ENCODE data around the gene ASB16. TPM values are rescaled to one million over a fixed set of nuclear protein-coding genes. Genes with fewer than 3 reads are reported as not detected.
A peak's percentile ranks its signal among the peaks of the same experiment; 100 is the strongest.

Gene ASB16
- polyA plus RNA-seq, 5 donors: 2.7 to 3.6 (median 2.7) TPM

DNA sequence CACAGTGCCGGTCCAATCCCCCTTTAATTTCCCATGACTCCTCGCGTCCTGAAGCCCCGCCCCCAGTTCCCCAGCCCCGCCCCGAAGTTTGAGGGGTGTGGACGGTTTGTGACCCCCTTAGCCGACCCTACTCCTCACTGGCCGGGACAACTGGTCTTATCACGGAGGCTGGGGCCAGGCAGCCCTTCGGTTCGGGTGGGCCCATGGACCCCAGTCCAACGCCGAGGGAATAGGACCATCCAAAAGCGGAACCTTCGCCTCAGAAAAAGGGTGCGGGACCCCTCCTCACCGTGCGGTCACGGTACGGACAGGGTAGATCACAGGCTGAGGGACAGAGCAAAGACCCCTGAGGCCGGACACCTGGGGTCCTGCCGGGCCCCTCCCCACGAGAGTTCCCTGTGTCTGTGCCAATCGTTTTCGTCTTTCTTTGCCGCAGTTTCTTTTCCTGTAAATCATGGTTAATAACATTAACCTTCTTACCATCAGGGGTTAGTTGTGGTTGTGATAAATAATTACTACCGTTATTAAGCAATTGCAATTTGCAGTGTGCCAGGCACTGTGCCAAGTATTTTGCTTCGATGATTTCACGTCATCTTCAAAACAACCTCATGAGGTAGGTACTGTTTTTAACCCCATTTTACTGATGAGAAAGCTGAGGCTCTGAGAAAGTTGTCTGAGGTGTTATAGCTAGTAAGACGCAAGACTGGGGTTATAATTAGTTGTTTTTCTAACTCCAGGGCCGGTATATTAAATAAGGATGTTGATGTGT lies 16.8 kb downstream of the ASB16 start:
- no peak for DNase-seq

DNA sequence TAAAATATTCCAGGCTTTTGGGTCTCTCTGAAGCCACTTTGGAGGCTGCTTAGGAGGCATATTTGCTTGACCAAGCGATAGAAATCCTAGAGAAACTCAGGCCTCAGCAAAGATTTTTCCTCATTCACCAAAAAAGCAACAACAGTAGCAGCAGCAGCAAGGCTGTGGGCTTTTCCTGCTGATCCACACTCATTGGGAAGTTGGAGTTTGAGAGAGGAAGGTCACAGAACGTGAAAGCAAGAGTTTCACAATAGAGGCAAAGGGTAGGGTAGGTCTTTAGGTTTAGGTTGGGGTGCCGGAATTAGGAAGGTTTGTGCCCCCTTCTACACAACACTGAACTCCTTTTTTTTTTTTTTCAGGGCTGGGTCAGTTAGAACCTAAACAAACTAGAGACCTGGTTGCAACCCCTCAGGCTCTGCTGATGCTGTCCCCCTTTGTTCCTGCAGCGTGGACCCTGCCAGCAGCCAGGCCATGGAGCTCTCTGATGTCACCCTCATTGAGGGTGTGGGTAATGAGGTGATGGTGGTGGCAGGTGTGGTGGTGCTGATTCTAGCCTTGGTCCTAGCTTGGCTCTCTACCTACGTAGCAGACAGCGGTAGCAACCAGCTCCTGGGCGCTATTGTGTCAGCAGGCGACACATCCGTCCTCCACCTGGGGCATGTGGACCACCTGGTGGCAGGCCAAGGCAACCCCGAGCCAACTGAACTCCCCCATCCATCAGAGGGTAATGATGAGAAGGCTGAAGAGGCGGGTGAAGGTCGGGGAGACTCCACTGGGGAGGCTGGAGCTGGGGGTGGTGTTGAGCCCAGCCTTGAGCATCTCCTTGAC lies 18.3 kb downstream of the ASB16 start:
- DNase-seq: no peak

- DNase-seq: no peak
Measured at GRCh38 chr17:44190481-44190880, 20.0 kb downstream of the ASB16 start.

GRCh38 chr17:44191369-44191768 lies 20.9 kb downstream of the ASB16 start:
- peak in 1 of 2 donors; percentile 42 for DNase-seq

DNA sequence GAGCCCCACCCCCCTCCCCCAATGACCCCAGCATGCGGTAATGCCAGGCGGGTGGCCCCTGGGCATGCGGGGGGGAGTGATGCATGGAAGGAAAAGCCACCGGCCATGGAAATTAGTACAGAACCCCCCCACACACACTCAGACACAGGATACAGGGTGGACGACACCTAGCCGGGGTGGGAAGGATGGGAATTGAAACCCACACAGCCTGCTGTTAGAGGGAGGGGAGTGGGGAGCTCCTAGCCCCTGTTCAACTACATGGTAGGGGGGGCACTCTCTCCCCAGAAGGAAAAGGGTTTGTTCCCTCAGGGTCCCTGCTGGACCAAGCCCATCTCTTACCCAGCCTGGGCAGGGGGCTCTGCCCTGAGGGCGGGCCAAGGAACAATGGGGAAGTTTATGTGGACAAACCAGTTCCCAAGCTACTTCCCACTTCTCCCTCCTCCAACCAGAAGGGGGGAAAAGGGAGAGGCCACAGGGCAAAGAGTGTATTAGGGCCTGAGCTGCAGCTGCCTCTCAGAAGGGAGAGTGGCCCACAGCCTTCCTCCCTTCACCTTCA lies 21.5 kb downstream of the ASB16 start:
- DNase-seq: no peak

DNA sequence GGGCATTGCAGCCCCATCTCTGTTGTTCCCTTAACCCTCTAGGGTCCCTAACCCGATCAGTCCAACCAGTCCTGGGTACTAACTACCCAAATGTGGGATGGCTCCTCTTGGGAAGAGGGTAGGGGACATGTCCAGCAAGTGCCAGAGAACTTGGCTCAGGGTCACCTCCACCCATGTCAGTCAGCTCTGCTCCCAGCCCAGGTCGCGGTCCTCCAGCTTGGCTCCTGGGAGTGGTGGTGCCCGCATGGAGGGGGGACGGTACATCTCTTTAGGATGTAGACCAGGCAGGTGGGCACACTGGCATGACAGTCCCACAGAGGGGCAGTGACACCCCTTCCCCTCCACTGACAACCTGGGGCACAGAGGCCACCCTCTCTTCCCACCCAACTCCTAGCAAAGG lies 22.2 kb downstream of the ASB16 start:
- no peak for DNase-seq

DNA sequence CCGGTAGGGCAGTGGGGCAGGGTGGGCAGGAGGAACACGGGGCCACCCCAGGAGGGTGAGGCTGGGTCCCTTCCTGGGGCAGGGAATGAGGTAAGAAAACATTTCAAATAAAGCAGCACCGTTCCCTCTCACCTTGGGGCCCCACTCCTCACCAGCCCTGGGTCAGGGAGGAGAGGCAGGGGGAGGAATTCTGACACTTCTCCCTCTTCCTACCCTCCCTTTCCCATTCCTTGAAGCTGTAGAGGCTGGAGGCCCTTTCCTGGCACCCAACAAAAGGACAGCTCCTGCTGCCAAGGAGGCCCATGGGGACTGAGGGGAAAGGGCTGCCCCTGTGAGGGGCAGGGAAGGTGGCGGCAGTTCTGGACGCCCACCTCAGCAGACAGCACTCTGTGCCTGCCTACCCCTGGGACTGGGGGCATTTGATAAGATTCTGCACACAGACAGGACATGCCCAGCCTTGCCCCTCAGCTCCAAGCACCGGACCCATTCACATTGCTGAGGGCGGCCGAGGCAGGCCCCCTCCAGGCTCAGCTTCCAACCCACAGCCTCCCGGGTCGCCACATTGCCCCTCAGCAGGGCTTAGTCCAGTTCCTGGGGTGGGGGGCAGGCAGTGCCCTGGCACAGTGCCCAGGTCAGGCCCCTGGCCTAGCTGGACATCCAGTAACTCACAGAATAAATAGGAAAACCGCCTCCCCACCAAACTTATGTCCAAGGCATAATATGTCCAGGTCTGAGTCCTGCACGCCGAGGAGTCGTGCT lies 23.0 kb downstream of the ASB16 start:
- no peak for DNase-seq

DNA sequence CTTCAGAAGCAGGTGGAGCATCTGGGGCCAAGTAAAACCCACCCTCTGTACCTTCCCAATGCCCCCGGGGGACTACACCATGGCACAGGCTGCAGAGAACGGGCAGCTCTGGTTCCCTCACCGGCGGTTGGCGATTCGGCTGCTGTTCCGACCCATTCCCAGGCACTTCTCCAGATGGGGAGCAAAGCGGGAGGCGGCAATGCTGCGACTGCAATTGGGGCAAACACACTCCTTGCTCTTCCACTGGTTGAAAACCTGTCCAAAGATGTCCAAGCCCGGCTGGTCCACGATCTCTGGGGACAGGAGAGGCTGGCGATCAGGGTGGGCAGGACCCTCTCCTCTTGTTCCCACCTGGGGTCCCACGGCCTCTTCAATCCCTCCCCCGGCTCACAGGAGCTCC lies 26.6 kb downstream of the ASB16 start:
- no peak for DNase-seq

DNA sequence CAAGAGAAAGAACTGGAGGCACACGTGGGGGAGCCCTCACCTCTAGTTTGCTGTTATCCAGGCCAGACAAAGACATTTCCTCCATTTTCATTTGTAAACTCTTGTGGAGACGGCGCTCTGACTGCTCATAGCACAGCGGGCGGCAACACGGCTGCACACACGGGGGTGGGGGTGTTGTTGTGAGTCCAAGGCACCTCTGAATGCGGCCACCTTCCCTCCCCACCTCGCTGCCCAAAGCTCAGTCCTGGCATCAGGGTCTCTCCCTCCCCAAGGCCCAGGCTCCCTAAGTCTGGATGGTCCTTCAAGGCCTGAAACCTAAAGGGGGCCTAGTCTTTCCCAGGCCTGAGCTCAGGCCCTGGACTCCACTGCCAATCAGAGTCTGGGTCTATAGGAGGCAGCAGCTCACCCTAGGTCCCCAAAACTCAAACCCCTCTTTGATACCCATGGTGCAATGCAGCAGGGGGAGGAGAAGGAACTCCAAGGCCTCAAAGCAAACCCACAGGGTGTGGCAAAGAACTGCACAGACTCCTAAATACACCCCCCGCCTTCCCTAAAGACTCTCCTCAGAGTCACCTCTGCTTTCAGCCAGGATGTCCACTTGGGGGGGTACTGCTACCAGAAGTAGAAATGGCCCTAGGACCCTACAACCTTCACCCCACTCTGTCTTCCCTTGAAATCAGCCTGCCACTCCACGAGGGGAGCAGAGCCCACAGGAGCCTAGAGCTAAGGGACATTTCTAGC lies 27.6 kb downstream of the ASB16 start:
- DNase-seq: peak in 1 of 2 donors; percentile 27

DNA sequence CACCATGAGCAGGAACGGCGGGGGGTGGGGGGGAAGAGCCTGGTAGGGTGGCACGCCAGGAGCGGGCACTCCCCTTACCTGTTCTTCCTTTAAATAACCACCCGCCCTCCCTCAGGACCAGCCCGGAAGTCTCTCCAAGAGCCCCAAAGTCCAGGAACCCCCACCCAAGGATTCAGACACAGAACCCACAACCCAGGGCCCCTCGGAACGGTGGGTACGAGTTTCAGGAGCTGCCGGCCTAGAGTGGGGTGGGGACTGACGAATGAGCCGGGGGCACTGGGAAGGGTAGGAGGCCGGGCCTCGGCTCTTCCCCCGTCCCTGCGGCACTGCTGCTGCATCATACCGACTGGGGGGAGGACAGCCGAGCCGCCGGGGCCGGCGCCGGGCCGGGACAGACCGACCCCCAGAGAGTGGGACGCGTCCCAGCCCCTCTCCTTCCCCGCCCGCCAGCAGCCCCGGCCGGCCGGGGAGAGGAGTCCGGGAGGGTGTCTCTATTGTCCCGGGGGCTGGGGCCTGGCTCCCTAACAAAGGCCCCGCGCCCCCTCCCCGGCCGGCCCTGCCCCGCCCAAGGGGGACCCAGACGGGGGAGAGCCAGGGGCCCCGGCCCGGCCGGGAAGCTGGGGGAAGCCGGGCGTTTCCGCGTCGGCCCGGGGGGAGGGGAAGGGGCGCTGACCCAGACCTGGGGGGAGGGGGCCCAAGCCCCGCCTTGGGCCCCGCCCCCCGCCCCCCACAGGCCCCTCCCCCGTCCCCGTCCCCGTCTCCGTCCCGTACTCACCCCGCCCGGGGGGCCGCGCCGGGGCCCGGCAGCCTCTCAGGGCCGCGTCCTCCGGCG lies 28.4 kb downstream of the ASB16 start:
- DNase-seq: peak; percentile 43 to 68

DNA sequence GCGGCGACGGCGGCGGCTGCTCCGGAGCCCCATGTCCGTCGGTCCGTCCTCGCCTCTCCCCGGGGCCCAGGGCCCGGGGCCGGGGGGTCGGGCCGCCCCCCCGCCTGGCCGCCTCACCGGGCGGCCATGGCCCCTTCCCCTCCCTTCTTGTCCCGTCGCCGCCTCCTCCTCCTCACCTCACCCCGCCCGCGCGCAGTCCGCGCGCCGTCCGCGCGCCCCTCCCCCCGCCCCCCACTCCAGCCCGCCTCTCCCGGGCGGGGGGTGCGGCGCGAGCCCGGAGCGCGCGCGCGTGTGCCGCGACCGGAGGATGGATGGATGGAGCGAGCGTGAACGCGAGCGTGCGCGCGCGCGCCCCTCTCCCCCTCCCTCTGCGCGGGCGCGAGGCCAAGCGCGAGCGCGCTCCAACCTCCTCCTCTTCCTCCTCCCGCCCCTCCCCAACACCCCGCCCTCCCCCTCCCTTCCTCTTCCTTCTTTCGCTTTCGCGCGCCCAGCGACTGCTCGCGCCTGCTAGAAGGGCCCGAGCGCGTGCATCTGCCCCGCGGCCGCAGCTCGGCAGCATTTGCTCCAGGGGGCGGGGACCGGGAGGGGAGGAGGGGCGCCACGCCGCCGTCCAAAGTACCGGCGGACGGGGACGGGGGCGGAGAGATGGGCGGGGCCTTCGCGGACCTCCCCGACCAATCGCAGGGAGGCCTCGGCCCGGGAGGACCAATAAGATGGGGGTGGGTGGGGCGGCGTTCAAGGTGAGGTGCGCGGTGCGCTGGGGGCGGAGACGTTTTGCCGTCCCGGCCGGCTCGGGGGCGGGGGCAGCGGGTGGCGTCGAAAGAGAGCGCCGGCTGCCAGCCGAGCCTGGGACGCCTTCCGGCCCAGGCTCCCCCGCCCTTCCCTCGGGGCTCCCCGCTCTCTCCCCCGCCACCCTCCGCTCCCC lies 29.3 kb downstream of the ASB16 start, which contains the start of gene ATXN7L3:
Gene ATXN7L3, minus strand, starts transcription at position 332 of the 925 bp plus-strand sequence. CDS start 1,814 bp downstream, outside the sequence.
- peak; percentile 98 to 100 for DNase-seq

GRCh38 chr17:44200478-44201155 lies 30.1 kb downstream of the ASB16 start:
- no peak for DNase-seq

DNA sequence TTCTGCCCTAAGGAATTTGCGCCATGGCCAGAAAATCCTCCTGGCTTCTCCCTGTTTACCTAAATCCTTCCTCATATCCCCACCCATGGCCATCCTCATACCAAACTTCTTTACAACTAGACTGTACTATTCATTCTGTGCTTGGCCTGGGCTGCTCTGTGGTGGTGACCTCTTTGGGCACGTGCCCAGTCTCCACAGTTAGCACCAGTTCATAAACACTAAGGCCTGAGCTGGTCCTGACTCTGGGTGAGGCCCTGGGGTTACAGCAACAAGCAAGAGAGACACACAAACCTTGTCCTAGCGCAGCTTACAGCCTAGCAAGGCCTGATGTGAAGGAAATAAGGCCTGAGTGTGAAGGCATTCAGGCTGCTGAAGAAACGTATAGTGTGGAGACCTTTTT lies 32.3 kb downstream of the ASB16 start:
- no peak for DNase-seq

GRCh38 chr17:44203731-44204440 lies 33.4 kb downstream of the ASB16 start:
- no peak for DNase-seq

DNA sequence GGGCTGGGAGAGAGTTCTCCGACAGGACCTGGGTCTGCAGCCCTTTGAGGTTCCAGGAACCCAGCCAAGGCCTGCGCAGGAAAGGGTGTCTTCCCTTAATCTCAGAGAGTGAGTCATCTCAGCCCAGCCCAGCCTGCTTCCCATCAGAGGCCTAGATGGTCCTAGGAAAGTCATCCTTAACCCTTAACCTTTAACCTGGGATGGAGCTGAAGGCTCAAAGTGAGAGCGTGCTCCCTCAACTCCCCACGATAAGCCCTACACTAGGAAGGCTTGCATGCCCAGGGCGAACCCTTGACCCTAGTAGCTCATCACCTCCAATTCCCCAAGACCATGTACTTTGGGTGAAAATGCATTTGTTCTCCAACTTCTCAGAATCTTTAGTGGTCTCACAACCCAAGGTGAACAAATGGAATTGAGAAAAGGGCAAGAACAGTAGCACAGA lies 34.0 kb downstream of the ASB16 start:
- no peak for DNase-seq

GRCh38 chr17:44205962-44206824 lies 35.7 kb downstream of the ASB16 start:
- no peak for DNase-seq

DNA sequence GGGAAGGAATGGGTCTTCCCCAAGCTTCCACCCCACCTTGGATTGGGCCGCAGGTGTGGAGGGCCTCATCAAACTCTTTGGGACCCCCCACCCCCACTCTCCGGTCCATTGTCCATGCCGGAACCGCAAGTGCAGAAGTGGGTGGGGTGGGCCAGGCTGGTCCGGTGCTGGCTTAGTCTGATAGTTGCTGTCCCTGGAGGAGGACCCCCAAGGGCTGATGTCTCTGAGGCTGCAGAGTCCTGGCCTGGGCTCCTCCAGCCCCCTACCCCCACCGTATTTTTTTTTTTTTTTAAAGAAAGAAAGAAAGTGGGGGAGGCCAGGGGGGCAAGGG lies 36.3 kb downstream of the ASB16 start:
- no peak for DNase-seq

Data from right lung (tissue), 5 donors.